K562 (cell line): ENCODE measurements around the gene AHCYL1. TPM values are rescaled to one million over a fixed set of nuclear protein-coding genes. Genes with fewer than 3 reads are reported as not detected.

ENCODE experiments used
- ATAC-seq: fragments of 200-7000 bp; cut with Tn5 transposase; 3 replicates; pipeline ENCODE4 v1.9.1; 2020; ENCODE audit warnings: moderate library complexity
- BruUV-seq: library from RNA; stranded (reverse); fragments of 400-500 nt; replicated peaks from 2 replicates; lab custom pipeline; 2021; lab: Mats Ljungman, UMichigan
- CTCF ChIA-PET: fragments of 300-600 bp; formaldehyde crosslinking; extraction: SDS; loops from one replicate; lab custom pipeline; 2021; ENCODE audit warnings: low intra/inter-chr PET ratio; lab: Yijun Ruan, JAX
- POLR2A ChIA-PET: fragments of 300-600, 350-650 bp; sonication (Branson Sonifier 250); formaldehyde crosslinking; extraction: SDS; loops from one replicate; lab custom pipeline; 2021; ENCODE audit warnings: antibody characterized with exemption, inconsistent platforms; lab: Yijun Ruan, JAX
- DNase-seq, 4 experiments: peaks; one replicate each; pipeline versions ENCODE4 v3.0.0 to v3.0.0-alpha.2; 2011 to 2018; ENCODE audit warnings: low spot score in 3 of 4, mixed read lengths in 3 of 4; ENCODE audit errors: extremely low read depth in 1 of 4
- FAIRE-seq: peaks from 2 replicates; lab custom pipeline; 2011; peaks lifted over from hg19 to GRCh38; lab: Jason Lieb, UNC
- H2AFZ ChIP-seq: 2 replicates; pipeline ENCODE4 v1.6.0; 2011; ENCODE audit warnings: low read depth, low read length, control low read depth, inconsistent platforms
- H3K27ac ChIP-seq: fragments of 200-600 bp; 3 replicates; pipeline ENCODE4 v1.8.0; 2011; ENCODE audit warnings: low read depth, mild to moderate bottlenecking, control low read depth, inconsistent platforms, low read length, moderate library complexity, mixed read lengths; ENCODE audit errors: extremely low read depth
- H3K27me3 ChIP-seq, 2 experiments: fragments of 300-600 bp in 1 of 2; 2 replicates in 1 of 2; 3 replicates in 1 of 2; pipeline versions ENCODE4 v1.6.0 to v1.8.0; 2011; ENCODE audit warnings: inconsistent platforms in 2 of 2, low read length in 2 of 2, mild to moderate bottlenecking in 1 of 2, mixed read lengths in 1 of 2, moderate library complexity in 1 of 2; ENCODE audit not compliant: control insufficient read depth in 2 of 2, insufficient read depth in 2 of 2
- H3K36me3 ChIP-seq: fragments of 300-600 bp; 3 replicates; pipeline ENCODE4 v1.8.0; 2011; ENCODE audit warnings: mild to moderate bottlenecking, low read length, inconsistent platforms; ENCODE audit not compliant: control insufficient read depth, insufficient read depth
- H3K4me1 ChIP-seq, 2 experiments: fragments of 200-600 bp in 1 of 2; replicated peaks in 1 of 2; 2 replicates in 1 of 2; 3 replicates in 1 of 2; pipeline versions ENCODE4 v1.5.1 to v1.8.0; 2011; ENCODE audit warnings: inconsistent platforms in 2 of 2, low read length in 2 of 2, mild to moderate bottlenecking in 1 of 2, mixed read lengths in 1 of 2, moderate library complexity in 1 of 2; ENCODE audit not compliant: control insufficient read depth in 2 of 2, insufficient read depth in 2 of 2
- H3K4me2 ChIP-seq: 2 replicates; pipeline ENCODE4 v1.6.1; 2011; ENCODE audit warnings: low read length, control low read depth, inconsistent platforms, mixed read lengths; ENCODE audit not compliant: insufficient read depth
- H3K4me3 ChIP-seq: fragments of 200-600 bp; sonication (generic), shearing (Covaris generic); 2 replicates; pipeline ENCODE4 v1.5.1; 2016; ENCODE audit warnings: control low read depth, inconsistent platforms
- H3K79me2 ChIP-seq: fragments of 200-600 bp; 3 replicates; pipeline ENCODE4 v1.8.0; 2011; ENCODE audit warnings: low read length, inconsistent platforms; ENCODE audit not compliant: control insufficient read depth, insufficient read depth
- H3K9ac ChIP-seq, 2 experiments: 2 replicates each; pipeline versions ENCODE4 v1.6.0 to v1.6.1; 2011; ENCODE audit warnings: low read depth in 2 of 2, low read length in 2 of 2, control low read depth in 1 of 2, inconsistent platforms in 1 of 2, mild to moderate bottlenecking in 1 of 2, mixed read lengths in 1 of 2; ENCODE audit not compliant: insufficient read depth in 1 of 2
- H3K9me1 ChIP-seq: one replicate; pipeline ENCODE4 v1.6.0; 2011; ENCODE audit warnings: inconsistent platforms, mild to moderate bottlenecking, low read length, moderate library complexity; ENCODE audit not compliant: control insufficient read depth, insufficient read depth
- H3K9me3 ChIP-seq: replicated peaks from 2 replicates; pipeline ENCODE4 v1.5.1; 2011; ENCODE audit warnings: low read depth, low read length, inconsistent platforms; ENCODE audit not compliant: control insufficient read depth, insufficient read depth
- H4K20me1 ChIP-seq: replicated peaks from 2 replicates; pipeline ENCODE4 v1.6.1; 2011; ENCODE audit warnings: low read length, inconsistent platforms, mixed read lengths; ENCODE audit not compliant: control insufficient read depth, insufficient read depth
- BRCA1 ChIP-seq, 2 experiments: fragments of 450-650 bp in 1 of 2; sonication (generic) in 1 of 2; formaldehyde crosslinking in 1 of 2; IDR thresholded peaks; 2 replicates each; pipeline versions ENCODE4 v1.5.0 to v1.6.1; 2017 to 2020; ENCODE audit warnings: mild to moderate bottlenecking in 1 of 2, missing genetic modification reagents in 1 of 2
- EP400 ChIP-seq: fragments of 450-650 bp; IDR thresholded peaks from 2 replicates; pipeline ENCODE4 v1.6.1; 2017; ENCODE audit warnings: antibody characterized with exemption, mild to moderate bottlenecking, moderate library complexity
- IRF2 ChIP-seq: sonication (generic); formaldehyde crosslinking; IDR thresholded peaks from 2 replicates; pipeline ENCODE4 v1.8.1; 2022; ENCODE audit warnings: mild to moderate bottlenecking, missing genetic modification reagents
- MTA2 ChIP-seq: fragments of 450-650 bp; IDR thresholded peaks from 2 replicates; pipeline ENCODE4 v1.6.1; 2016; ENCODE audit warnings: low read depth
- NBN ChIP-seq: fragments of 450-650 bp; IDR thresholded peaks from 2 replicates; pipeline ENCODE4 v1.6.1; 2016; ENCODE audit warnings: low read depth, mild to moderate bottlenecking
- NR2F6 ChIP-seq: fragments of 450-650 bp; formaldehyde crosslinking; IDR thresholded peaks from 2 replicates; pipeline ENCODE4 v1.4.0; 2020; ENCODE audit warnings: mild to moderate bottlenecking
- RCOR1 ChIP-seq, 2 experiments: IDR thresholded peaks; 2 replicates each; pipeline ENCODE4 v1.6.1; 2012; ENCODE audit warnings: low read depth in 2 of 2, low read length in 2 of 2, borderline replicate concordance in 1 of 2, improper control_type of control experiment in 1 of 2
- SIN3A ChIP-seq, 2 experiments: fragments of 150-350 bp in 1 of 2; IDR thresholded peaks; 2 replicates each; pipeline ENCODE4 v1.6.1; 2011 to 2016; ENCODE audit warnings: borderline replicate concordance in 2 of 2, low read depth in 2 of 2, low read length in 2 of 2, mild to moderate bottlenecking in 2 of 2, moderate library complexity in 2 of 2; ENCODE audit not compliant: control insufficient read depth in 1 of 2
- SUPT5H ChIP-seq: fragments of 450-650 bp; IDR thresholded peaks from 2 replicates; pipeline ENCODE4 v1.6.1; 2016
- XRCC5 ChIP-seq: fragments of 200-400 bp; formaldehyde crosslinking; IDR thresholded peaks from 2 replicates; pipeline ENCODE4 v1.6.1; 2017; ENCODE audit warnings: low read depth, mild to moderate bottlenecking, low read length
- YBX1 ChIP-seq: fragments of 450-650 bp; IDR thresholded peaks from 2 replicates; pipeline ENCODE4 v1.7.1; 2016; ENCODE audit warnings: mild to moderate bottlenecking
- ZBTB17 ChIP-seq: fragments of 450-650 bp; formaldehyde crosslinking; IDR thresholded peaks from 2 replicates; pipeline ENCODE4 v1.4.0; 2020; ENCODE audit warnings: mild to moderate bottlenecking
- ZNF232 ChIP-seq: sonication (generic); formaldehyde crosslinking; IDR thresholded peaks from 2 replicates; pipeline ENCODE4 v1.8.0; 2022; ENCODE audit warnings: mild to moderate bottlenecking, missing genetic modification reagents
- WGBS: fragments of 100-300 bp; shearing (Covaris generic); methylation state at CpG from one replicate; pipeline ENCODE4 v1.1.6; 2016; ENCODE audit warnings: low coverage, mixed read lengths; ENCODE audit not compliant: insufficient coverage; ENCODE audit errors: missing lambda C conversion rate; 5-methylcytosine and 5-hydroxymethylcytosine counted together
- in situ Hi-C: fragments of 300-500 bp; cut with MboI; formaldehyde crosslinking; loops from 4 replicates; pipeline ENCODE4 v1.15.0; 2018; ENCODE audit warnings: inconsistent platforms, mixed read lengths
- intact Hi-C: fragments of 100-400 bp; cut with micrococcal nuclease; formaldehyde crosslinking; loops from 2 replicates; pipeline ENCODE4 v1.14.2; 2022
- polyA plus RNA-seq, 8 experiments: library from polyadenylated mRNA; depleted of rRNA in 4 of 8; stranded (reverse) in 5 of 8; unstranded in 3 of 8; fragments of >200 nt; fragmentation: Nextera tagmentation in 2 of 8; fragmentation: Illumina TruSeq in 1 of 8; extraction: Ambion mirVana in 2 of 8; extraction: Trizol in 1 of 8; gene quantifications; 2 replicates each; pipeline versions ENCODE4 v1.2.1 to v1.2.3, GENCODE V29; 2011 to 2014; ENCODE audit warnings: inconsistent platforms in 1 of 8, missing spikeins in 1 of 8
- total RNA-seq, 7 experiments: library from RNA; depleted of rRNA in 6 of 7; stranded (reverse); fragments of >200 nt in 6 of 7; fragmentation: Illumina TruSeq in 2 of 7; extraction: Trizol in 2 of 7; gene quantifications; 2 replicates each; pipeline versions ENCODE4 v1.2.1 to v1.2.3, GENCODE V29; 2011 to 2021; ENCODE audit warnings: low replicate concordance in 1 of 7
- TF ChIP-seq, protein P1 (sequence below): fragments of 250-450 bp; sonication (Bioruptor Pico); IDR thresholded peaks from 2 replicates; pipeline ENCODE4 v1.9.0; 2021; ENCODE audit warnings: mild to moderate bottlenecking, inconsistent platforms
- TF ChIP-seq, protein P2 (sequence below), 2 experiments: IDR thresholded peaks; 2 replicates each; pipeline ENCODE4 v1.6.1; 2011; ENCODE audit warnings: borderline replicate concordance in 1 of 2, control low read depth in 1 of 2, low read depth in 1 of 2, low read length in 1 of 2, mild to moderate bottlenecking in 1 of 2, mixed read lengths in 1 of 2, moderate library complexity in 1 of 2; ENCODE audit not compliant: insufficient read depth in 1 of 2, insufficient read length in 1 of 2, poor library complexity in 1 of 2, severe bottlenecking in 1 of 2; ENCODE audit errors: extremely low read depth in 1 of 2

The AHCYL1 gene
- total and polyA plus RNA-seq, 9 of the 15 experiments (the other 6 are each of a cell fraction or from before 2014, with no cell fraction given) = 27.3 to 118 (median 44.5) TPM

DNA sequence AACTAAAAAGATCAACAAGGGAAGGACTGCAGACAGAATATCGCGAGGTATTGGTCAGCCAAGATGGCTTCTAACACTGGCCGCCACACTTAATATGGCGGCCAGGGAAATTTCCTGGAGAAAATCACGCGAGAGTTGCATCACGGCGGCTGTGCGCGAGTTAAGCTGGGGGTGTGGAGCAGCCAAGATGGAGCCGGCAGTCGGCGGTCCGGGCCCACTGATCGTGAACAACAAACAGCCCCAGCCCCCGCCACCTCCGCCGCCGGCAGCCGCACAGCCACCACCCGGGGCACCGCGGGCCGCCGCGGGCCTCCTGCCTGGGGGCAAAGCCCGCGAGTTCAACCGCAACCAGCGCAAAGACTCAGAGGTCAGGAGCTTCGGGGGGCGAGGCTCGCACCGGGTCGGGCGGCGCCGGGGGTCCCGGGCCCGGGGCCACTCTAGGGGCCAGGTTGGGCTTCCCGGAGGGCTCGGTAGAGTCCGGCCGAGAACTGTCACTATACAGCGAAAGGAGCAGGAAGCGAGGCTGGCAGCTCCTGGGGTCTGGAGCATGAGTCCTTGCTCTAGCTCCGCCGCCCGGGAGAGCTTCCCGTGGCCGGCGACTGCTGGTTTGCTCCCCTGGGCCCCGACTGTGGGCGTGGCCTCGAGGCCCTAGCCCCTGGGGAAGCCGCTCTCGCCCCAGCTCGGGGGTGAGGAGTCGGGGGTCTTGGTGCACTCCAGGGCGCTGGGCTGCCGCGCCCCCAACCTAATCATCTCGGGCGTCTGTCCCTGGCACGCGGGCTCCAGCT, 50.1 kb downstream of the AHCYL1 start, which contains the start of gene STRIP1 (continued):
- TF ChIP-seq, protein P1, sequence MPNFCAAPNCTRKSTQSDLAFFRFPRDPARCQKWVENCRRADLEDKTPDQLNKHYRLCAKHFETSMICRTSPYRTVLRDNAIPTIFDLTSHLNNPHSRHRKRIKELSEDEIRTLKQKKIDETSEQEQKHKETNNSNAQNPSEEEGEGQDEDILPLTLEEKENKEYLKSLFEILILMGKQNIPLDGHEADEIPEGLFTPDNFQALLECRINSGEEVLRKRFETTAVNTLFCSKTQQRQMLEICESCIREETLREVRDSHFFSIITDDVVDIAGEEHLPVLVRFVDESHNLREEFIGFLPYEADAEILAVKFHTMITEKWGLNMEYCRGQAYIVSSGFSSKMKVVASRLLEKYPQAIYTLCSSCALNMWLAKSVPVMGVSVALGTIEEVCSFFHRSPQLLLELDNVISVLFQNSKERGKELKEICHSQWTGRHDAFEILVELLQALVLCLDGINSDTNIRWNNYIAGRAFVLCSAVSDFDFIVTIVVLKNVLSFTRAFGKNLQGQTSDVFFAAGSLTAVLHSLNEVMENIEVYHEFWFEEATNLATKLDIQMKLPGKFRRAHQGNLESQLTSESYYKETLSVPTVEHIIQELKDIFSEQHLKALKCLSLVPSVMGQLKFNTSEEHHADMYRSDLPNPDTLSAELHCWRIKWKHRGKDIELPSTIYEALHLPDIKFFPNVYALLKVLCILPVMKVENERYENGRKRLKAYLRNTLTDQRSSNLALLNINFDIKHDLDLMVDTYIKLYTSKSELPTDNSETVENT = peak; percentile 65; the same call in 1 of the 2 replicates
- TF ChIP-seq MTA2 (no peak), NR2F6 (CRISPR knock-in tag) (no peak), SUPT5H (peak; percentile 80), EP400 (peak; percentile 68), YBX1 (no peak)

DNA sequence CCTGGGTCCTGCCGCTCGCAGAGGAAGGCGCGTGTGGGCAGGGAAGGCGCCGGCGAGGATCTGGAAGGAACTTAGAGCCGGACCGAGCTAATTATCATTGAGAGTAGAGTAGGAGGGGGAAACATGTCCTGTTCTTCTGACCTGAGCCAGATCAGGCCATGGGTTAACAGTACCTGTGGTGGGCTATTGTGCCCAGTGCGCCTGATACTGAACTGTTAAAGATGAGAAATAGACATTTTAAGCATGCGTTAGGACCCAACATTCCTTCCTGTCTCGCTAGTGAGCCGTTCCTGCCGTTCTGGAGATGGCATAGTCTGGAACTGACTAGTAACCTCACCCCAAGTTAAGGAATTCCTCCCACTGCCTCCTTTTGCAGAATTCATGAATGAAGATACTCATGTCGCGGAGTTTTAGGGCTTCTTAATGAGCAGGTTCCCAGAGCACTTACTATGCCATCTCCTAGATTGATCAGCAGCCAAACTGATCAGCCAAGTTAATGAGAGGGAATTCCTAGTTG, 50.7 kb downstream of the AHCYL1 start:
- Histone ChIP-seq H3K4me3 (peak overlapping the region; percentile 95), H3K9me3 (no peaks in the 10 kb centered on the region), H4K20me1 (peaks cover 5% of the 10 kb centered on the region; the same call in 1 of the 2 replicates), H3K4me2 (peak overlapping the region; percentile 100), H3K9ac (peak overlapping the region; percentile 92 to 97), H2AFZ (peak overlapping the region; percentile 82), H3K27ac (peak overlapping the region; percentile 88), H3K27me3 (no peaks in the 10 kb centered on the region), H3K9me1 (no peaks in the 10 kb centered on the region), H3K36me3 (peaks cover 38% of the 10 kb centered on the region), H3K79me2 (peaks cover 30% of the 10 kb centered on the region), H3K4me1 (peaks cover 14 to 39% of the 10 kb centered on the region in 2 experiments)
- intact Hi-C loops = no loop called here
- no TSS peak for BruUV-seq
- ATAC-seq (peak; percentile 58), FAIRE-seq (peak; percentile 23), DNase-seq (no peak)
- WGBS = 8% methylated on average over 16 of the region's 16 CpGs
- in situ Hi-C loops = no loop called here
- CTCF ChIA-PET = no interaction called here
- POLR2A ChIA-PET = interaction anchor here (0.6 to 14.6 kb wide), 16 partner anchors 13 to 375 kb away, joined by 3 to 200 read pairs (median 5); partner anchors contain the start of genes AHCYL1 and RBM15
- no peak for TF ChIP-seq ZBTB17 (CRISPR knock-in tag)
- TF ChIP-seq, protein P2, sequence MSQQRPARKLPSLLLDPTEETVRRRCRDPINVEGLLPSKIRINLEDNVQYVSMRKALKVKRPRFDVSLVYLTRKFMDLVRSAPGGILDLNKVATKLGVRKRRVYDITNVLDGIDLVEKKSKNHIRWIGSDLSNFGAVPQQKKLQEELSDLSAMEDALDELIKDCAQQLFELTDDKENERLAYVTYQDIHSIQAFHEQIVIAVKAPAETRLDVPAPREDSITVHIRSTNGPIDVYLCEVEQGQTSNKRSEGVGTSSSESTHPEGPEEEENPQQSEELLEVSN (IDR thresholded peaks at IDR 0.05; ENCODE audit: borderline replicate concordance in 1 of 2, extremely low read depth in 1 of 2, insufficient read depth in 1 of 2, insufficient read length in 1 of 2, low read depth in 1 of 2, low read length in 1 of 2, poor library complexity in 1 of 2, severe bottlenecking in 1 of 2) = peak in 1 of 2 experiments; percentile 59
- no peak for TF ChIP-seq BRCA1 (IDR thresholded peaks at IDR 0.05)
- TF ChIP-seq BRCA1 (CRISPR knock-in tag; IDR thresholded peaks at IDR 0.05) = 0 out of 2 replicates have a peak, but pooled peaks have one; percentile 9
- no peak for TF ChIP-seq SIN3A (IDR thresholded peaks at IDR 0.05; ENCODE audit: borderline replicate concordance in 2 of 2, control insufficient read depth in 1 of 2, low read depth in 2 of 2, low read length in 2 of 2)
- TF ChIP-seq RCOR1 (IDR thresholded peaks at IDR 0.05; ENCODE audit: borderline replicate concordance in 1 of 2, low read depth in 2 of 2, low read length in 2 of 2) = no peak
- no peak for TF ChIP-seq XRCC5
- TF ChIP-seq NBN = no peak
- no peak for TF ChIP-seq IRF2
- TF ChIP-seq ZNF232 (CRISPR knock-in tag) = 0 out of 2 replicates have a peak, but pooled peaks have one; percentile 51
